Brain microvascular endothelial cell (primary cell): ENCODE data around the gene SORD.
"Not testable (repeated sequence)": the region's sequence is repeated elsewhere in the genome, so short reads cannot be mapped to it uniquely, and the experiment has no call there.

Source experiments
- DNase-seq: peaks from one replicate; pipeline ENCODE4 v3.0.0-alpha.2; 2020
- H3K27ac ChIP-seq: fragments of 250-450 bp; sonication (Bioruptor Pico); 2 replicates; pipeline ENCODE4 v1.5.1; 2020; ENCODE audit warnings: mild to moderate bottlenecking, moderate library complexity
- H3K27me3 ChIP-seq: fragments of 250-450 bp; sonication (Bioruptor Pico); replicated peaks from 2 replicates; pipeline ENCODE4 v1.5.1; 2020; ENCODE audit warnings: mild to moderate bottlenecking
- H3K36me3 ChIP-seq: fragments of 250-450 bp; sonication (Bioruptor Pico); replicated peaks from 2 replicates; pipeline ENCODE4 v1.5.1; 2020; ENCODE audit warnings: mild to moderate bottlenecking
- H3K4me3 ChIP-seq: 2 replicates; pipeline ENCODE4 v1.5.1; 2011; ENCODE audit warnings: low read depth, mild to moderate bottlenecking, control low read depth, low read length, moderate library complexity
- in situ Hi-C: cut with HindIII; loops from 2 replicates; pipeline ENCODE4 v1.10.0; 2017; ENCODE audit warnings: low sequenced_read_pairs, low pct_ligation_motif_present
- TF ChIP-seq, protein P1 (sequence below): IDR thresholded peaks from 2 replicates; pipeline ENCODE4 v1.5.1; 2011; ENCODE audit warnings: low read depth, mild to moderate bottlenecking, moderate library complexity, low read length, control low read depth, inconsistent platforms; ENCODE audit errors: missing control alignments

SORD gene

DNA sequence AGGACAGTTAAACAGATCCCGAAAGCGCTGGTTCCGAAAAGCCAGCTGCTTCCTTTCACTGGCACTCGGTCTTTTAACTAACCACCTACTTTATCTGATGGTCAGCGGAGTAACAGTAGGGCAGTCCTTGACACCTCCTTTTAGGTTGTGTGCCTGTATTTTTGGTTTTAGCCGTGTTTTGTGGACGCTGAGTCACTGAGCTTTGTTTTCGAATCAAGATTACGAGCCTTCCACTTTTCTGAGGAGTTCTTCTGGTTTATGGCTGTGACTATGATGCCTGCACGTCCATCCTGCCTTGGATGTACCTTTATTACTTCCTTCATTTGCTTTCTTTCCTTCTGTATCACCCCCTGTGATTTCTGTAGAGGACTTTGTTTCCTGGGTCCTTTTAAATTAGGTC lies 59.4 kb downstream of the SORD start:
- H3K27me3 ChIP-seq, DNase-seq, H3K36me3 ChIP-seq, H3K4me3 ChIP-seq, H3K27ac ChIP-seq, in situ Hi-C loops: not testable (repeated sequence)

DNA sequence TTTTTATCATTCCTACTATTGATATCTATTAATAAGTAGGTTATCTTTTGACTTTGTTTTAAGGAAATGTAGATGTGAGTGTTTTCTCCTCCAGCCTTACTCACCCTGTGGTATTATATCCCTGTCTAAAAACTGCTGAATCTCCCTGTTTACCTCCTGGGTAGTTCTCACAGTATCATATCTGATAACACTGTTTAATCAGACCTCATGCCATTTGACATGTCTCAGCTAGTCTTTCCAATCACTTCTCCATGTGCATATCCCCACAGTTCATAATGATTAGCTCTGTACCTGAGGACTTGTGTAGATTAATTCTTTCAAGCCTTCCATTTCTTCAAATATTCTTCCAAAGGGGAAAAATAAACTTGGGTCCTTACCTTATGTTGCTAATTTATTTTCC lies 60.2 kb downstream of the SORD start:
- Histone ChIP-seq H3K27me3 (no peaks in the 10 kb centered on the region), H3K36me3 (no peaks in the 10 kb centered on the region), H3K4me3 (no peak overlapping the region), H3K27ac (no peak overlapping the region)
- DNase-seq, result no peak
- TF ChIP-seq, protein P1, sequence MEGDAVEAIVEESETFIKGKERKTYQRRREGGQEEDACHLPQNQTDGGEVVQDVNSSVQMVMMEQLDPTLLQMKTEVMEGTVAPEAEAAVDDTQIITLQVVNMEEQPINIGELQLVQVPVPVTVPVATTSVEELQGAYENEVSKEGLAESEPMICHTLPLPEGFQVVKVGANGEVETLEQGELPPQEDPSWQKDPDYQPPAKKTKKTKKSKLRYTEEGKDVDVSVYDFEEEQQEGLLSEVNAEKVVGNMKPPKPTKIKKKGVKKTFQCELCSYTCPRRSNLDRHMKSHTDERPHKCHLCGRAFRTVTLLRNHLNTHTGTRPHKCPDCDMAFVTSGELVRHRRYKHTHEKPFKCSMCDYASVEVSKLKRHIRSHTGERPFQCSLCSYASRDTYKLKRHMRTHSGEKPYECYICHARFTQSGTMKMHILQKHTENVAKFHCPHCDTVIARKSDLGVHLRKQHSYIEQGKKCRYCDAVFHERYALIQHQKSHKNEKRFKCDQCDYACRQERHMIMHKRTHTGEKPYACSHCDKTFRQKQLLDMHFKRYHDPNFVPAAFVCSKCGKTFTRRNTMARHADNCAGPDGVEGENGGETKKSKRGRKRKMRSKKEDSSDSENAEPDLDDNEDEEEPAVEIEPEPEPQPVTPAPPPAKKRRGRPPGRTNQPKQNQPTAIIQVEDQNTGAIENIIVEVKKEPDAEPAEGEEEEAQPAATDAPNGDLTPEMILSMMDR, result no peak
- in situ Hi-C loops, result no loop called here

DNA sequence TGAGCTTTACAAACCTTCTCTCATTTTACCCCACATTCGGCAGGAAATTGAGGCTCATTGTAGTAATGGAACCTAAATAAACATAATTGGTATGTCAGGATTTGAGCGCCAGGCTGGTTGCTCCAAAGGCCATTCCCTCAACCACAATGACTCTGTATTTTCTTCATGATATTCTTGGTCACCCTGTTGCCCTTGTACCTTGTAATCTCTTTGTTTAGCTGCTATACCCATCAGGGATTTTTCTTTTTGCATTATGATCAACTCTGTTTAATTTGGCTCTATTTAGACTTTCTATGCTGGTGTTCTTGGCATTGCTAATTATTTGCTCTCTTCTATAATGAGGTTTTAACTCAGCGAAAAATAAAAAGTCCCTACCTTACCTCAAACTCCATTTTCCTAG lies 61.2 kb downstream of the SORD start:
- Histone ChIP-seq H3K36me3 (no peaks in the 10 kb centered on the region), H3K27me3 (no peaks in the 10 kb centered on the region), H3K4me3 (no peak overlapping the region), H3K27ac (no peak overlapping the region)
- DNase-seq, result no peak
- TF ChIP-seq, protein P1, result no peak
- in situ Hi-C loops, result no loop called here

DNA sequence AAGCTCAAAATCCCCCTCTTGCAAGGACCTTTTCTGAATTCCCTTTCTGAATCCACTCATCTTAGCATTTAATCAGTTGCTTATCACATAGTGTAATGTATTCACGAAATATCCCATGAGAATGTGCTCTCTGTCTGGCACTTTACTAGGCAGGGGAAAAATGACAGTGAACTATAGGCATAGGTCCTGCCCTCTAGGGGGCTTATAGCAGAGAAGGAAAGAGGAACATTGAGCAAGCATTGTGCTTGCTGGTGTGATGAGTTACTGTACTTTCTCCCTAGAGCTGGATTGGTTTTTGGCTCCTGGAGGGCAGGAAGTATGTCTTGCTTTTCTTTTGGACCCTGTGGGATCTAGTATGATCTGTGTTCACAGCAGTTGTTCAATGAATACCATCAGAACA lies 64.5 kb downstream of the SORD start:
- no peak for DNase-seq
- no peaks in the 10 kb centered on the region for H3K36me3 ChIP-seq
- TF ChIP-seq, protein P1, result no peak
- in situ Hi-C loops, result no loop called here
- peaks cover 3% of the 10 kb centered on the region for H3K27me3 ChIP-seq
- H3K4me3 ChIP-seq, result no peak overlapping the region
- no peak overlapping the region for H3K27ac ChIP-seq

DNA sequence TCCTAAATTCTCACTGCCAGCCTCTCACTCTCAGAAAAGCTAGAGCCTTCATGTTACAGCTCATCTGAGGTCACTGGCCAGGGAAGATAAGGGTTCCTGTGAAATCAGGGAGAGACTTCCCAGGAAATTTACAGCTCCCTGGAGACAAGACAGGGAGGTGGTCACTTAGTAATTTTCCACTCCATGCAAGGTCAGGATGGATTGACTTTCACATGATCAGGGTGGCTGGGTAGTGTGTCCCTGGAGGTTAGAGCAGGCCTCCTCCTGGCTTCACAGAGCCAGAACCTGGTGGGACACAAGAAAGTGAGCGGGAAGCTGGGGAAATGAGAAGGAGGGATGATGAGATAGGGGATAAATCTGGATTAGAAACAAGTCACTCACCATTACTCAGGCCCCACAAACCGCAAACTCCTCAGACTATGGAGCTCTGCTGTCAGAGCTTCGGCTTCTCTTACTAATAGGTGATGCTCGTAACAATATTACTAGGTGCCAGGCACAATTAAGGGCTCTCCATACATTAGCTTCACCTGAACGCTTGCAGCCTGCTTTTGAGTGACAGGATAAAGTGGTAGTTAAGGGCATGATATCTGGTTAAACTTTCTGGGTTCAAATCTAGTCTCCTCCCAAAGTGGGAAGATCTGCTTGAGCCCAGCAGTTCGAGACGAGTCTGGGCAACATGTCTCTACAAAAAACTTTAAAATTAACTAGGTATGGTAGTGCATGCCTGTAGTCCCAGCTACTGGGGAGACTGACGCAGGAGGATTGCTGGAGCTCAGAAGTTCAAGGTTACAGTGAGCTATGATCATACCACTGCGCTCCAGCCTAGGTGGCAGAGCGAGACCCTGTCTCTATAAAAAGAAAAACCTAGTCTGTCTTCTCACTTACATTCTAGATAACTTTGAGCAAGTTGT lies 66.1 kb downstream of the SORD start:
- no peak for DNase-seq
- in situ Hi-C loops, result no loop called here

DNA sequence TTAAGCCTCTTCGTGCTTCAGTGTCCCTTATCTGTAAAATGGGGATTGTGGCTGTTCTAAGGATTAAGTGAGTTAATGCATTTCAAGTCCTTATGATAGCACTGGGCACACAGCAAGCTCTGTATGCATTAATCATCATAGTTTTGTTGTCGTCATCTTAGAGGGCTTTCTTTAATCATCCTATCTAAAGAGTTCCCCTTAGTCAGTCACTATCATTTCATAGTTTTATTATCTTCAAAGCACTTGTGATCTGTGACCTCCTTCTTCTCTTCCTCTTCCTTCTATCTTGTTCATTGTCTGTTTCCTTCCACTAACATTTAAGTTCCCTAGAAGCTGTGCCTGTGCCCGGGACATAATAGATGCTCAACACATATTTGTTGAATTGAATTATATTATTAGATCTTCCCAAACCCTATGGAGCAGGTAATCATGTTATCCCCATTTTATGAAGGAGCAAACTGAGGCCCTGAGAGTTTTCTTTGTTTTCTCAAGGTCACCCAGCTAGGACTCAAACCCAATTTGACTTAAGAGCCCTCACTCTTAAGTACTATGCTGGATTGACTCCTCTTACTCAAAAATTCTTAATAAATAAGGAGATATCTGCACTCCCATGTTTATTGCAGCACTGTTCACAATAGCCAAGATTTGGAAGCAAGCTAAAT lies 66.8 kb downstream of the SORD start:
- no peak for DNase-seq
- Histone ChIP-seq H3K36me3 (no peaks in the 10 kb centered on the region), H3K4me3 (no peak overlapping the region), H3K27ac (no peak overlapping the region), H3K27me3 (peaks cover 3% of the 10 kb centered on the region)
- in situ Hi-C loops, result no loop called here
- TF ChIP-seq, protein P1, result no peak

More for the DNA sequence above, 66.1 kb downstream of the SORD start:
- Histone ChIP-seq H3K36me3 (no peaks in the 10 kb centered on the region), H3K27me3 (peaks cover 3% of the 10 kb centered on the region), H3K27ac (no peak overlapping the region), H3K4me3 (no peak overlapping the region)
- TF ChIP-seq, protein P1, result no peak
